Activated T-helper 1 cell treated with anti-CD3 and anti-CD28 coated beads, Interleukin-2, amount 50 U/mL, for 16 hours (primary cell): ENCODE results near the gene VAPA.

Experiments
- DNase-seq, 2 donors: peaks; one replicate each; pipeline ENCODE4 v3.0.0-alpha.2; 2020; ENCODE audit warnings: low read depth in 1 of 2, low spot score in 1 of 2

The VAPA gene, protein sequence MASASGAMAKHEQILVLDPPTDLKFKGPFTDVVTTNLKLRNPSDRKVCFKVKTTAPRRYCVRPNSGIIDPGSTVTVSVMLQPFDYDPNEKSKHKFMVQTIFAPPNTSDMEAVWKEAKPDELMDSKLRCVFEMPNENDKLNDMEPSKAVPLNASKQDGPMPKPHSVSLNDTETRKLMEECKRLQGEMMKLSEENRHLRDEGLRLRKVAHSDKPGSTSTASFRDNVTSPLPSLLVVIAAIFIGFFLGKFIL

GRCh38 chr18:9913526-9914333 lies at the start of gene VAPA:
Gene VAPA (plus strand): TSS chr18:9914016. CDS start chr18:9914257, 241 bp downstream.
- DNase-seq = peak; percentile 85 to 90

- DNase-seq = no peak
Measured at GRCh38 chr18:9865764-9866490, 47.9 kb upstream of the VAPA start.

DNA sequence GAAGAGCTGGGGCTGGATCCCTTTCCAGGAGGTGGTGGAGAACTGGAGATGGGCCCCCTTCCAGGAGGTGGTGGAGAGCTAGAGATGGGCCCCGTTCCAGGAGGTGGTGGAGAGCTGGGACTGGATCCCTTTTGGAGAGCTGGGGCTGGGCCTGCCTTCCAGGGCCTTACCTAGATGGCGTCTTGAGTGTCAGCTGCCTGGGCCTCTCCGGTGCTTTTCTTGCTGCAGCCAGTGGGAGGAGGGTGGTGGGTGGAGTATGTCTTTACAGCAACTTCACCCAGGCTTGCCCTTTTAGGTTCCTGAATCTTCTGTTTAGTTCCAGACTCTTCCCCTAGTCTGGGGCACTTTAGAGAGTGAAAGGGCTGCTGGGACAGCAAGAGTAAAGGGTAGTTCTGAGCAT lies 47.2 kb upstream of the VAPA start:
- DNase-seq = no peak

DNA sequence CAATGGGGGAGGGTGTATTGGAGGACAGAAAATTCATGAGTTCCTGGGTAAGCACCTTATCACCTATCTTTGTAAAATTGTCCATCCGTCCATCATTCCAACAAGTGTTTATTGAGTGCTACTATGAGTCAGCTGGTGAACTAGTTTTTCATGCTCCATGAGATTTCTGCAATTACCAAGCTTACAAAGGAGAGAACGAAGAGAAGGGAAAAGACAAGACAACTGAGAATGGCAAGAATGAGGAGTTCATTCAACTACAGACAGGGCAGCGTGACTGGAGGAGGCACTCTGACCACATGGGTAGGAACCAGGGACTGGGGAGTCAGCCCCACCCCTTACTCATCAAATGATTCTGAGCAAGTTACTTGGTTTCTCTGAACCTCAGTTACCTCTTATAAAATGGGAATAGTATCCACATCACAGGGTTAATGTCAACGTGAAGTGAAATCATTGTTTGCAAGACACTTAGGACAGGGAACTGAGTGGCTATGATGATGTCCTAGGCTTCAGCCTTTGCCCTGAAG lies 46.7 kb upstream of the VAPA start:
- DNase-seq = no peak

DNA sequence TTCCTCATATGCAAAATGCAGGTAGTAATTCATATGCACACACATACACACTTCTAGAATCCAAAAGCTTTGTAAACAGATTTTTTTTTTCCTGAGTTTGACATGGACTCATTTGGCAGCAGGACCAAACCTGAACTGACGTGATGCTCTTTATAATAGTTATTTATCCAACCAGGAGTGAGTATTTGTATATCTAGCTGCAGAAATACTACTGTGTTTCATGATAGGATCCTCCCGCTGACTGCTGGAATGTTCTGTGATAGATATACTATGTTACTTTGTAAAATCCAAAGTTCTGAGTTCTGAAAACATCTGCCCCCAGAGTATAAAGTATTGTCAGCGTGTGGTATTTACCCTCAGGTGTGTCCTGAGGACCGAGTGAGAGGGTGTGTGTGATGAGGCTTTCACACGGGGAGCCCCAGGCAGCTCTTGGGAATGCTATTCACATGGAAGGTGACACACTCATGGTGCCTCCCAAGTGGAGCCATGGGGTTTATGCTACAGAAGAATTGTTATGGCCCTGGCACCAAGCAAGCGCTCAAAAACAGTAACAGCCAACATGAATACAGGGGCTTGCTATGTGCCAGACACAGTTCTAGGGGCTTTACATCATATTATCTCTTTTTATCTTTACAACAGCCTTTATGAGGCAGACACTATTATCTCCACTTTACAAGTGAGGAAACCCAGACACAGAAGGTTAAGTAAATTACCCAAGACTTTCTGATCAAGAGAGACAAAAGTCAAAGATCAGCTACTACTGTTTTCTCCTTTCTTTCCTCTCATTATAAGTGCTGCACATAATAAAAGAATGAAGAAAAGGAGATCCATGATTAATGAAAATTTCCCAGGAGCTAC lies 44.7 kb upstream of the VAPA start:
- DNase-seq = no peak

DNA sequence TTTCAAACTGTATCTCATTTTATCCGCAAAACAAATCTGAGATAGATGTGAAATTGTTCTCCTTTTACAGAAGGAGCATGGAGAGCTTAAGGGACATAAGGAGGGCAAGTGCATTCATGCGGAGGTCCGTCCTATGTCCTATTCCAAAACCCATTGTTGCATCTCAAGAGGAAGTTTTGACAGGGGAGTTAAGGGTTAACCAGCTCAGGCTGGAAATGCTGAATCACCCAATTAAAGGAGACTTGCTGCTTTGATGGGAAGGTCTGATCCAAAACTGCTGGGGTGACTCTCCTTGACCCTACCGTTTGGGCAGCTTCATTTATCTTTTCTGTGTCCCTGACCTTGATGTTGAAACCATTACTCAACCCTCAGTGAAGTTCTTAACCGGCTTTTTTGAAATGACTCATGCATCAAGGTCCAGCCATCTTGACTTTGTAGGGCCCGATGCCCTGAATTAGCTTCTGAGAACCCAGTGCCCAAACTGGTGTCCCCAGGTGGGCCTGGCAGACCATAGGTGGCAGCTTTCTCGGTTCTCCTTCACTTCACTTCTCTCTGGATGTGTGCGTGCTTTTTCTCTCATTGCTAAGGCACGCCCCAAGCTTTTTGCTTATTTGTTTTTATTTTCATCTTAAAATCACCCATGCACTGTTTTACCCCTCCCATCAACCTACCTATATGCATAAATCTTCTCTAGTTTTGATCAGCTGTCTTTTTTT lies 43.9 kb upstream of the VAPA start:
- no peak for DNase-seq

DNA sequence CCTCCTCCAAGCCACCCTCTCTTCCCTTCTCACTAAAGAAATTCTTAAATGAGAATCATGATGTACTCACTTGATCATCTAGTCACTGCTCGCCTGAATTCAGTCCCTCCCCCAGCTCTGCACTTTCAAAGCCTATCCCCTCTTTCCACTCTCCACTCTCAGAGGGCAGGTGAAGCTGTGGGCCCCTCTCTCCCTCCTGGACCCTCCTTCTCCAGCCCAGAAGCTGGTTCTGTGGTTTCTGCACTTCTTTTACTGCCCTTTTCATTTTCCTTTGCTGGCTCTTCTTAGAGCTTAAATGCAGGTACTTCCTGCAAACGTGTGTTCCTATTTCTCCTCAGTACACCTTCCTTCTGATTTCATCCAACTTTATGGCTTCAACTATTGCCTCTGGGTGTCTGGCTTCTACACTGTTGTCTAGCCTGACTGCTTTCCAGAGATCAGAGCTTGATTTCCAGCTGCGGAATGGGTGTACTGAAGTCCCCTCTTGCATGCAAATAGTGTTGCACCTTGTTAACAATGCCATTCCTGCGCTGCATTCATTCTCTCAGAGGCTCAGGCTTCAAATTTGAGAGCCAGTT lies 43.3 kb upstream of the VAPA start:
- no peak for DNase-seq

GRCh38 chr18:9871244-9871746 lies 42.5 kb upstream of the VAPA start:
- no peak for DNase-seq

DNA sequence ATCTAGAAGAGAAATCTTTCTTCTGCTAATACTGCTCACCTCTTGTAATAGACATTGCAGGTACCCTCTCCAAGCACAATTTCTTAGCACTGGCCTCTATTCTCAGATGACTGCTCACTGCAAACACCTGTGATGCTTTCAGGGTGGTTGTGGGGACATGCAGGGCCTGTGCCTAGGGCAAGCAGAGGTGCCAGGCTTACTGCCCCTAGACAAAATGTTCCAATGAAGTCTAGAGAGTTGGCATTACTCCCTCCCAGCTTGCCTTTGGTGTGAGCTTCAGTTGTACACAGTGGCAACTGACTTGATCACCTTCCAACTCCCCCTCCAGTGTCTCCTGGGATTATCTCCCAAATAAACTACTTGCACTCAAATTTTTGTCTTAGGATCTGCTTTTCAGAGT lies 41.0 kb upstream of the VAPA start:
- no peak for DNase-seq

DNA sequence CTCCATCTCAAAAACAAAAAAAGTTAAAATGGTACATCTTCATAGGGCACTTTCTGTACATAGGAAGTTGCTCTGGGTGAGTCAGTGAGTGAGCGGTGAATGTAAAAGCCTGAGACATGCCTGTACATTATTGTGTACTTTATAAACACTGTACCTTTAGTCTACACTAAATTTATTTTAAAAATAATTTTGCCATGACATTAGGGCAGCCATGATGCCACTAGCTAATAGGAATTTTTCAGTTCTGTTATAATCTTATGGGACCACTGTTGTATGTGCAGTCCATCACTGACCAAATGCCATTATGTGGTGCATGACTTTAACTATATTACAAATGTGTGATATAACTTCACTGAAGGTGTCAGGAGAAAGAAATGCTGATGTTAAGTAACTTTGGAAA lies 39.1 kb upstream of the VAPA start:
- DNase-seq = no peak

DNA sequence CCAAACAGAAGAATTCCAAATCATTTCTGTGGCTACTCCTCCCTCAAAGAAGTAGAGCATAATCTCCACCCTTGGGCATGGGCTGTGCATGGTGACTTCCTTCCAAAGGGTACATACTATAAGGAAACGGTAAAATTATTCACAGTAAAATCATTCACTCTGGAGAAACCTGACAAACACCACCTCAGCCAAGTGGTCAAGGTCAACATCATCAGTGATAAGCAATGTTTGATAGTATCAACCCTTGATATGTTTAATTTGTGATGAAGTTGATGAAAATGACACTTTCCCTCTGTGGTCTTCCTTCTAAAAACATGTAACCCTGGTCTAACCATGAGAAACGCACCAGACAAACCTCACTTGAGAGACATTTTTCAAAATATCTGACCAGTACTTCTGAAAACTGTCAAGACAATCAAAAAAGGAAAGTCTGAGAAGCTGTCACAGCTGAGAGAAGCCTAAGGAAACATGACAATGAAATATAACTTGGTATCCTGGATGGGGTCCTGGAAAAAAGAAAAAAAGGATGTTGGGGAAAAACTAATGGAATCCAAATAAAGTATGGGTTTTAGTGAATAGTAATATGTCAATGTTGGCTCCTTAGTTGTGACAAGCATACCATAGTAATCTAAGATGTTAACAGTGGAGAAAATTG lies 37.5 kb upstream of the VAPA start:
- DNase-seq = no peak

DNA sequence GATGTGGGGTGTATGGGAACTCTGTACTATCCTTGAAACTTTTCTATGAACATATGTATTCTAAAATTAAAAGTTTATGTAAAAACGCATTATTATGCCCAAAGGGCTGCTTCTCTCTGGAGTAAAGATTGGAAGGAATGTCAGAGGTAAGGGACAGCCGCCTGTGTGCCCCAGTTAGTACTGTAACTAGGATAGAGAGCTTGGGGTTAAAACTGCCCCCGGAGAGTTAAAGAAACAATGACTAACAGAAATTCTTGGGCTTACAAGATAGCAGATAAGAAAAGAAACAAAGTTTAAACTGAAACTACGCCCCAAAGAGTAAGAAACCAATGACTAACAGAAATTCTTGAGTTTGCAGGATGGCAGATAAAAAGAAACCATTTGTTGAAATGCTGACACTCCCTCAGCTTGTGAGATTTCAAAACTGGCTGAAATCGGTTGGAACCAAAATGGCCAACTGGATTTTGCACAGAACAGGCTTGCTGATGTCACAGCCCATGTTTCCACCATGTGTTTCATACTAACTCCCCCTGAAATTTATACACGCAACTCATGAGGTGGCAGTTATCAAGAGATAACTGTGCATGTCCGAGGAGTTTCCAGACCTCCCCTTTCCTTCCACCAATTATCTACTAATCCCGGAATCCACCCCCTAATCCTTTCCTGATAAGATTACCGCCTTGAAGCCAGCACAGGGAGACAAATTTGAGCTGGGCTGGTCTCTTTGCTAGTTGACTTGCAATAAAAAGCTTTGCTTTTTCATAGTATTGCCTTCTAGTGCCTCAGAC lies 36.8 kb upstream of the VAPA start:
- no peak for DNase-seq

- no peak for DNase-seq
Measured at GRCh38 chr18:9877655-9878014, 36.2 kb upstream of the VAPA start.

- no peak for DNase-seq
Measured at GRCh38 chr18:9878095-9878494, 35.7 kb upstream of the VAPA start.

GRCh38 chr18:9878783-9879242 lies 35.0 kb upstream of the VAPA start:
- DNase-seq = no peak

DNA sequence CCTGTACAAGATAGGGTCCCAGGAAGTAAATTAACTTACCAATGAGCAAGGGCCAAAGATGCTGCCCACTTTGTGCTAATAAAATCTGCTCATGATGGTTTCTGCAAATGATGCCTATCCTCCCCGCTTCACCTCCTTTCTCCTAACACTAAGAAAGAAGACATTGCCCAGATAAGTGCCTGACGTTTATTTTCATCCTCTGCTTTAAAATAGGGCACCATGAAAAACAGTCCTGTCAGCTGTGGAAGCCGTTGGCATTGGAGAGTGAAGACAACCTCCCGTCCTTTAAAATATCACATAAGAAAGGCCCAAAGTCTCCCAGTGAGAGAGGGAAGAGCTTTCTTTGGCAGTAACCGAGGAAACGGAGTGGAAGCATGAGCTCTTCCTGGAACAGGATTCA lies 29.7 kb upstream of the VAPA start:
- no peak for DNase-seq

DNA sequence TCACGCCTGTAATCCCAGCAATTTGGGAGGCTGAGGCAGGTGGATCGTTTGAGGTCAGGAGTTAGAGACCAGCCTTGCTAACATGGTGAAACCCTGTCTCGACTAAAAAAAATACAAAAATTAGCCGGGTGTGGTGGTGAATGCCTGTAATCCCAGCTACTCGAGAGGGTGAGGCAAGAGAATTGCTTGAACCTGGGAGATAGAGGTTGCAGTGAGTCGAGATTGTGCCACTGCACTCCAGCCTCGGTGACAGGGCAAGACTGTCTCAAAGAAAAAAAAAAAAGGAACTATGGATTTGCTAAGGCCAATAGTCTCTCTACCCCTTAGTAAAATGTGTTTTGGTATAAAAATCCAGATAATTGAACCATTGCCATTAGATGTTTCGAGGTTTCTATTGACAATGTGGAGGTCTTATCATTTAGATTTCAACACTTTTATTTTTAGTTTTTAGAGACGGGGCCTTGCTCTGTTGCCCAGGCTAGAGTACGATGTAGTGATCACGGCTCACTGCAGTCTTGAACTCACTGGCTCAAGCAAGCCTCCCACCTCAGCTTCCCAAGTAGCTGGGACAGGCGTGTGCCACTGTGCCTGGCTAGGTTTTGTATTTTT lies 29.2 kb upstream of the VAPA start:
- no peak for DNase-seq
